Stomach (tissue), 9 donors: ENCODE measurements around the gene CCDC88B. TPM values are rescaled to one million over a fixed set of nuclear protein-coding genes. Genes with fewer than 3 reads are reported as not detected.

ENCODE experiments used
- DNase-seq, 2 donors: peaks; one replicate each; pipeline versions ENCODE4 v3.0.0 to v3.0.0-alpha.2; 2013 to 2019
- H3K27ac ChIP-seq, 5 donors: fragments of 200-600 bp in 4 of 5; sonication (generic) in 4 of 5; one replicate each; pipeline ENCODE4 v1.5.1; 2013 to 2019; ENCODE audit warnings: mild to moderate bottlenecking in 1 of 5, moderate library complexity in 1 of 5
- H3K27me3 ChIP-seq, 3 donors: fragments of 200-600 bp; sonication (generic); one replicate each; pipeline ENCODE4 v1.5.1; 2017 to 2019; ENCODE audit warnings: mixed run types in 1 of 3
- H3K36me3 ChIP-seq, 4 donors: fragments of 200-600 bp; sonication (generic); 1 replicate in 3 of 4; 2 replicates in 1 of 4; pipeline ENCODE4 v1.5.1; 2016 to 2019
- H3K4me1 ChIP-seq, 4 donors: fragments of 200-600 bp; sonication (generic); one replicate each; pipeline ENCODE4 v1.5.1; 2016 to 2019
- H3K4me3 ChIP-seq, 4 donors: fragments of 200-600 bp; sonication (generic) in 3 of 4; one replicate each; pipeline ENCODE4 v1.5.1; 2016 to 2019; ENCODE audit warnings: mild to moderate bottlenecking in 1 of 4
- H3K9me3 ChIP-seq, 4 donors: fragments of 200-600 bp; sonication (generic); one replicate each; pipeline ENCODE4 v1.5.1; 2016 to 2019
- EP300 ChIP-seq: sonication (generic); formaldehyde crosslinking; IDR thresholded peaks from one replicate; pipeline ENCODE4 v1.6.1; 2017; ENCODE audit warnings: antibody characterized with exemption
- POLR2A ChIP-seq, 4 donors: fragments of 450-650 bp; IDR thresholded peaks; one replicate each; pipeline ENCODE4 v1.6.1; 2016; ENCODE audit warnings: antibody characterized with exemption in 4 of 4, control low read depth in 2 of 4, mild to moderate bottlenecking in 1 of 4, moderate library complexity in 1 of 4
- POLR2AphosphoS5 ChIP-seq, 3 donors: sonication (generic); formaldehyde crosslinking; IDR thresholded peaks; one replicate each; pipeline ENCODE4 v1.6.1; 2016; ENCODE audit warnings: antibody characterized with exemption in 3 of 3
- WGBS, 5 donors: extraction: QIAGEN DNeasy Blood & Tissue Kit in 3 of 5; methylation state at CpG; one replicate each; pipeline versions ENCODE4 v1.1.5 to v1.1.7; 2013 to 2018; 5-methylcytosine and 5-hydroxymethylcytosine counted together
- intact Hi-C: fragments of 100-400 bp; cut with DNase I; formaldehyde crosslinking; loops from one replicate; pipeline ENCODE4 v1.15.1; 2023; ENCODE audit warnings: low total_unique reads
- polyA plus RNA-seq, 3 donors: library from polyadenylated mRNA; stranded (reverse); fragments of 200-250 nt; gene quantifications; one replicate each; pipeline ENCODE4 v1.2.3, GENCODE V29; 2013
- total RNA-seq, 5 donors: library from RNA; depleted of rRNA; stranded (reverse); fragments of >200 nt; gene quantifications; one replicate each; pipeline versions ENCODE4 v1.1.0 to v1.2.3, GENCODE V29; 2014 to 2016
- TF ChIP-seq, protein P1 (sequence below), 7 experiments: fragments of 450-650 bp in 4 of 7; fragments of 200-600 bp in 3 of 7; sonication (generic) in 3 of 7; IDR thresholded peaks; one replicate each; pipeline ENCODE4 v1.5.1; 2016 to 2019; ENCODE audit warnings: antibody characterized with exemption in 7 of 7, control low read depth in 2 of 7, mild to moderate bottlenecking in 1 of 7
- donor health status: healthy with polysubstance abuse.
- donor health status: Bipolar disorder and iron deficiency.
- donor health status: healthy.

The CCDC88B gene
- total and polyA plus RNA-seq, 8 donors = 1.8 to 137 (median 37.0) TPM

DNA sequence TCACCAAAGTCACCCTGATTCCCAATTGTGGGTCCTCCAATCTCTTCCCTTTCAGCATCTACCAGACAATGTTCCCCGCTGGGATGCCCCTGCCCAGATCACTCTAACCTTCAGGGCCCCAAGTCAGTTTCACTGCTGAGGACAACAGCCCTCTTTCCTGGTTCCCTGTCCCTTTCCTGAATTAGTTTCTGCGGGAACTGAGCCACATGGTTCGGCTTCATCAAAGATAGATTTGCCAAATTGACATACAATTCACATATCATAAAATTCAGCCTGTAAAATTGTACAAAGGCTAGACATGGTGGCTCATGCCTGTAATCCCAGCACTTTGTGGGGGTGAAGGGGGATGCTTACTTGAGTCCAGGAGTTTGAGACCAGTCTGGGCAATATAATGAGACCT is 12.0 kb upstream of the CCDC88B start:
- Histone ChIP-seq H3K27me3 (no peaks in the 10 kb centered on the region), H3K27ac (no peak overlapping the region), H3K4me1 (peaks cover 9 to 39% (median 33%) of the 10 kb centered on the region in 4 donors), H3K9me3 (no peaks in the 10 kb centered on the region), H3K36me3 (peaks cover under 1 to 6% (median 4%) of the 10 kb centered on the region in 4 donors), H3K4me3 (no peak overlapping the region)
- 82 to 90% (median 83%) methylated on average over 3 of the region's 3 CpGs for WGBS, 5 donors
- DNase-seq = no peak
- intact Hi-C loops = no loop called here
- no peak for TF ChIP-seq EP300
- TF ChIP-seq, protein P1, sequence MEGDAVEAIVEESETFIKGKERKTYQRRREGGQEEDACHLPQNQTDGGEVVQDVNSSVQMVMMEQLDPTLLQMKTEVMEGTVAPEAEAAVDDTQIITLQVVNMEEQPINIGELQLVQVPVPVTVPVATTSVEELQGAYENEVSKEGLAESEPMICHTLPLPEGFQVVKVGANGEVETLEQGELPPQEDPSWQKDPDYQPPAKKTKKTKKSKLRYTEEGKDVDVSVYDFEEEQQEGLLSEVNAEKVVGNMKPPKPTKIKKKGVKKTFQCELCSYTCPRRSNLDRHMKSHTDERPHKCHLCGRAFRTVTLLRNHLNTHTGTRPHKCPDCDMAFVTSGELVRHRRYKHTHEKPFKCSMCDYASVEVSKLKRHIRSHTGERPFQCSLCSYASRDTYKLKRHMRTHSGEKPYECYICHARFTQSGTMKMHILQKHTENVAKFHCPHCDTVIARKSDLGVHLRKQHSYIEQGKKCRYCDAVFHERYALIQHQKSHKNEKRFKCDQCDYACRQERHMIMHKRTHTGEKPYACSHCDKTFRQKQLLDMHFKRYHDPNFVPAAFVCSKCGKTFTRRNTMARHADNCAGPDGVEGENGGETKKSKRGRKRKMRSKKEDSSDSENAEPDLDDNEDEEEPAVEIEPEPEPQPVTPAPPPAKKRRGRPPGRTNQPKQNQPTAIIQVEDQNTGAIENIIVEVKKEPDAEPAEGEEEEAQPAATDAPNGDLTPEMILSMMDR (IDR thresholded peaks at IDR 0.05) = no peak
- TF ChIP-seq POLR2A (IDR thresholded peaks at IDR 0.05) = no peak
- no peak for TF ChIP-seq POLR2AphosphoS5 (IDR thresholded peaks at IDR 0.05)

DNA sequence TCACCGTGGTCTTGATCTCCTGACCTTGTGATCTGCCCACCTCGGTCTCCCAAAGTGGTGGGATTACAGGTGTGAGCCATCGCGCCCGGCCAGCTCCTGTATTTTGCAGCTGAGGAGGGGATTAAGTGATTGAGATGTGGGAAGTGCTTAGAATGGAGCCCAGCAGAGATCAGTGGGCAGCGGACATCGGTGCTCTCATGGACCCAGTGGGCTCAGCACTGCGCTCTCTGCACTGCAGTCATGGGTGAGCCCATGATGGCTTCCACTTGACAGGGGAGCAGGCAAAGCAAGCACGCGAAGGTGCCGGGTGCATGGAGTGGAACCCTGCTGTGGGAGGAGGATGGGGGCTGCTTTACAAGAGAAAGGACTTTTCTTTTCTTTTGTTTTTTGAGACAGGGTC is 9.1 kb upstream of the CCDC88B start:
- H3K27ac ChIP-seq = peak overlapping the region in 1 of 5 donors; percentile 79
- TF ChIP-seq EP300 (no peak), POLR2AphosphoS5 (IDR thresholded peaks at IDR 0.05) (no peak), POLR2A (IDR thresholded peaks at IDR 0.05) (no peak)
- TF ChIP-seq, protein P1 (IDR thresholded peaks at IDR 0.05) = no peak
- no peaks in the 10 kb centered on the region for H3K36me3 ChIP-seq
- H3K4me3 ChIP-seq = no peak overlapping the region
- WGBS, 5 donors = 84 to 90% (median 88%) methylated on average over 11 of the region's 11 CpGs
- DNase-seq = no peak
- H3K4me1 ChIP-seq = peaks cover 9 to 45% (median 35%) of the 10 kb centered on the region in 4 donors
- no peaks in the 10 kb centered on the region for H3K27me3 ChIP-seq
- intact Hi-C loops = no loop called here
- no peaks in the 10 kb centered on the region for H3K9me3 ChIP-seq

DNA sequence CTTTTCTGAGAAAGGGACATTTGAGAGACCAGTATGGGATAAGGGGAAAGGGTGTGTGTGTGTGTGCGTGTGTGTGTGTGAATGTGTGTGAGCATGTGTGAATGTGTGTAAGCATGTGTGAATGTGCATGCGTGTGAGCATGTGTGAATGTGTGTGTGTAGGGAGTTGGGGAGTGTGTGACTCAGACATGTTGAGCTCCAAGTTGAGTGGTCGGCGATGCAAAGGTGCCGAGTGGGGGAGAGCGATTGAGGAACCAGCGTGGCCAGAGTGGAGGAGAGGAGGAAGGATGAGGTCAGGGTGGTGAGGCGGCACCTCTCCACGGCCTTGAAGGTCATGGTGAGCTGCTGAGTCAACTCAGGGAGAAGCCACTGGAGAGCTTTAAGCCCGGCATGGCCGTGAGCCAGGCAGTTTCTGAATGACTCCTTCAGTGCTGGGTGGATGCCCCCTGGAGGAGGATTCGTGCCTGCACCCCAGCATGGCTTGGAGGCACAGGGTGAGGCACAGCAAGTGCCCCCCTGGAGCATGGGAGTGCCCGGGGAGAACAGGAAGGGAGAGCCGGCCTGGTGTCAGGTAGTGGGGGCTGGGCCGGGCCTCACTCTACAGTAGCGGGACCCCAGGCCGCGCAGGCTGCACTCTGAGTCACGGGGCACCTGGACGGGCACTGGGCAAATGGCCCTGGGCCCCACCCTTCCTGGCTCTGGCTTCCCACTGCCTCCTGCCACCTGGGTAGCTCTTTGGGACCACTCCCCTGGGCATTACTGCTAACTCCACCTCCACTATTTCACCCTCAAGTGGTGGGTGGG is 8.2 kb upstream of the CCDC88B start:
- Histone ChIP-seq H3K27me3 (no peaks in the 10 kb centered on the region), H3K9me3 (no peaks in the 10 kb centered on the region), H3K4me3 (peak overlapping the region in 1 of 4 donors; percentile 6), H3K27ac (peak overlapping the region; percentile 66 to 79 (median 71)), H3K36me3 (no peaks in the 10 kb centered on the region), H3K4me1 (peaks cover 9 to 45% (median 35%) of the 10 kb centered on the region in 4 donors)
- intact Hi-C loops = no loop called here
- 13 to 26% (median 17%) methylated on average over 10 to 20 of the region's 20 CpGs for WGBS, 5 donors
- no peak for TF ChIP-seq EP300
- TF ChIP-seq POLR2AphosphoS5 (IDR thresholded peaks at IDR 0.05) = peak in 2 of 3 donors; percentile 22 to 69
- TF ChIP-seq POLR2A (IDR thresholded peaks at IDR 0.05) = no peak
- TF ChIP-seq, protein P1 (IDR thresholded peaks at IDR 0.05) = peak in 5 of 7 experiments; percentile 6 to 58 (median 39)
- DNase-seq = peak; percentile 88 to 92

DNA sequence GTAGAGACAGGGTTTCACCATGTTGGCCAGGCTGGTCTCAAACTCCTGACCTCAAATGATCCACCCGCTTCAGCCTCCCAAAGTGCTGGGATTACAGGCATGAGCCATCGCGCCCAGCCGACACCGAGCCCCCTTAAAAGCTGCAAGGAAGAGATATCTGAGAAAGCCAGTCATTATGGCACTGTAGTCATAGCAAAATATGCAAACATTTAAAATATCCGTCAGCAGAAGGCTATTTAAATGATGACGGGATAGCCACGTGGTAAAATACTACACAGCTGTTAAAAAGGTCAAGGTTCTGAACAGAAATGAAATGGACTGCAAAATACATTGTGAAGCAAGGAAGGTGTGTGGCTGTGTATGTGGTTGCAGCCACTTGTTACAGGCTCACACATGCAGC is 6.4 kb upstream of the CCDC88B start:
- WGBS, 5 donors = 85 to 94% (median 89%) methylated on average over 8 of the region's 8 CpGs
- DNase-seq = no peak
- Histone ChIP-seq H3K4me1 (peaks cover 9 to 45% (median 35%) of the 10 kb centered on the region in 4 donors), H3K4me3 (no peak overlapping the region), H3K27ac (no peak overlapping the region), H3K9me3 (no peaks in the 10 kb centered on the region), H3K27me3 (no peaks in the 10 kb centered on the region), H3K36me3 (no peaks in the 10 kb centered on the region)
- TF ChIP-seq POLR2AphosphoS5 (IDR thresholded peaks at IDR 0.05) (no peak), EP300 (no peak)
- intact Hi-C loops = no loop called here
